Kidney epithelial cell (primary cell): ENCODE measurements around the gene ZFYVE1. TPM values are rescaled to one million over a fixed set of nuclear protein-coding genes. Genes with fewer than 3 reads are reported as not detected.

ENCODE experiments used
- DNase-seq: peaks from one replicate; pipeline ENCODE4 v3.0.0-alpha.2; 2010; ENCODE audit warnings: low read depth
- H3K27me3 ChIP-seq: 2 replicates; pipeline ENCODE4 v1.6.0; 2011; ENCODE audit warnings: low read length; ENCODE audit not compliant: control insufficient read depth, insufficient read depth
- H3K36me3 ChIP-seq: 2 replicates; pipeline ENCODE4 v1.5.1; 2011; ENCODE audit warnings: low read length; ENCODE audit not compliant: control insufficient read depth, insufficient read depth
- H3K4me3 ChIP-seq: 2 replicates; pipeline ENCODE4 v1.5.1; 2011; ENCODE audit warnings: low read depth, mild to moderate bottlenecking, control low read depth, low read length
- total RNA-seq: library from RNA; depleted of rRNA; stranded (reverse); fragments of >200 nt; gene quantifications from 2 replicates; pipeline ENCODE4 v1.2.3, GENCODE V29; 2015
- TF ChIP-seq, protein P1 (sequence below): IDR thresholded peaks from 2 replicates; pipeline ENCODE4 v1.5.1; 2011; ENCODE audit warnings: mild to moderate bottlenecking, moderate library complexity, low read length, control low read depth, inconsistent platforms; ENCODE audit not compliant: insufficient read depth, poor library complexity, severe bottlenecking

Gene ZFYVE1, protein sequence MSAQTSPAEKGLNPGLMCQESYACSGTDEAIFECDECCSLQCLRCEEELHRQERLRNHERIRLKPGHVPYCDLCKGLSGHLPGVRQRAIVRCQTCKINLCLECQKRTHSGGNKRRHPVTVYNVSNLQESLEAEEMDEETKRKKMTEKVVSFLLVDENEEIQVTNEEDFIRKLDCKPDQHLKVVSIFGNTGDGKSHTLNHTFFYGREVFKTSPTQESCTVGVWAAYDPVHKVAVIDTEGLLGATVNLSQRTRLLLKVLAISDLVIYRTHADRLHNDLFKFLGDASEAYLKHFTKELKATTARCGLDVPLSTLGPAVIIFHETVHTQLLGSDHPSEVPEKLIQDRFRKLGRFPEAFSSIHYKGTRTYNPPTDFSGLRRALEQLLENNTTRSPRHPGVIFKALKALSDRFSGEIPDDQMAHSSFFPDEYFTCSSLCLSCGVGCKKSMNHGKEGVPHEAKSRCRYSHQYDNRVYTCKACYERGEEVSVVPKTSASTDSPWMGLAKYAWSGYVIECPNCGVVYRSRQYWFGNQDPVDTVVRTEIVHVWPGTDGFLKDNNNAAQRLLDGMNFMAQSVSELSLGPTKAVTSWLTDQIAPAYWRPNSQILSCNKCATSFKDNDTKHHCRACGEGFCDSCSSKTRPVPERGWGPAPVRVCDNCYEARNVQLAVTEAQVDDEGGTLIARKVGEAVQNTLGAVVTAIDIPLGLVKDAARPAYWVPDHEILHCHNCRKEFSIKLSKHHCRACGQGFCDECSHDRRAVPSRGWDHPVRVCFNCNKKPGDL
- total RNA-seq, result 18.4 and 20.4 TPM in 2 replicates

DNA sequence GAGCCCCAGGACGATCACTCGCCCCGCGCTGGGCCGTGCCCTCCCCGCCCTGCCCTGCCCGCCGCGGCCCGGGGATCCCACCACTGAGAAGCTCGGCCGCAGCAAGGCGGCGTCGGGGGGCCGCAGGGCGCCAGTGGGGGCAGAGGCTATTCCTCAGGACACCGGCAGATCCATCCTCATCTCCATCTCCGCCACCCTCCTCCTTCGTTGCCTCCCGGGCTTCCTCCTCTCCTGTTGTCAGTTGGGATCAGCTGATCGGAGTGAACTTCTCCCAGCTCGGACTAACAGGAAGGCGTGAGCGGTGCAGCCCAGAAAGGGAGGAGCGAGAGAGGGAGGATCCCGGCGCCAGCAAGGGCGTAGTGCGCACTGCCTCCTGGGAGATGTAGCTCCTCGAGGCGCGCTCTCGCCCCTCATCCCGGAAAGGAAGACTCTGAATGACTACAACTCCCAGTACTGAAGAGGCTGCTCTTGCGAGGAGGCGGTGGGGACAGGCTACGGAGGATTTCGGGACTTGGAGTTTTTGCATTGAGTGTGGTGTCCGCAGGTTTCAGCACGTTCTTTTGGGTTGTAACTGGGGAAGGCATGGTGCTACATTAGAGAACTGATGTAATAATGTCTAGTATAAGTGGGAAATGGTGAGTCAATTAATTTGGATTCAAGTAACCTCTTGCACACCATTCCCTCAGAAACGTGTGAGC, at the start of gene ZFYVE1:
Gene ZFYVE1 (minus strand): TSS at position 262 of the 698 bp plus-strand sequence. CDS start 2,598 bp downstream, outside the sequence.
- H3K36me3 ChIP-seq, result peaks cover 2% of the 10 kb centered on the region
- DNase-seq, result peak; percentile 98
- no peaks in the 10 kb centered on the region for H3K27me3 ChIP-seq
- TF ChIP-seq, protein P1, sequence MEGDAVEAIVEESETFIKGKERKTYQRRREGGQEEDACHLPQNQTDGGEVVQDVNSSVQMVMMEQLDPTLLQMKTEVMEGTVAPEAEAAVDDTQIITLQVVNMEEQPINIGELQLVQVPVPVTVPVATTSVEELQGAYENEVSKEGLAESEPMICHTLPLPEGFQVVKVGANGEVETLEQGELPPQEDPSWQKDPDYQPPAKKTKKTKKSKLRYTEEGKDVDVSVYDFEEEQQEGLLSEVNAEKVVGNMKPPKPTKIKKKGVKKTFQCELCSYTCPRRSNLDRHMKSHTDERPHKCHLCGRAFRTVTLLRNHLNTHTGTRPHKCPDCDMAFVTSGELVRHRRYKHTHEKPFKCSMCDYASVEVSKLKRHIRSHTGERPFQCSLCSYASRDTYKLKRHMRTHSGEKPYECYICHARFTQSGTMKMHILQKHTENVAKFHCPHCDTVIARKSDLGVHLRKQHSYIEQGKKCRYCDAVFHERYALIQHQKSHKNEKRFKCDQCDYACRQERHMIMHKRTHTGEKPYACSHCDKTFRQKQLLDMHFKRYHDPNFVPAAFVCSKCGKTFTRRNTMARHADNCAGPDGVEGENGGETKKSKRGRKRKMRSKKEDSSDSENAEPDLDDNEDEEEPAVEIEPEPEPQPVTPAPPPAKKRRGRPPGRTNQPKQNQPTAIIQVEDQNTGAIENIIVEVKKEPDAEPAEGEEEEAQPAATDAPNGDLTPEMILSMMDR, result no peak
- H3K4me3 ChIP-seq, result peak within 1 kb of the TSS; percentile 71

DNA sequence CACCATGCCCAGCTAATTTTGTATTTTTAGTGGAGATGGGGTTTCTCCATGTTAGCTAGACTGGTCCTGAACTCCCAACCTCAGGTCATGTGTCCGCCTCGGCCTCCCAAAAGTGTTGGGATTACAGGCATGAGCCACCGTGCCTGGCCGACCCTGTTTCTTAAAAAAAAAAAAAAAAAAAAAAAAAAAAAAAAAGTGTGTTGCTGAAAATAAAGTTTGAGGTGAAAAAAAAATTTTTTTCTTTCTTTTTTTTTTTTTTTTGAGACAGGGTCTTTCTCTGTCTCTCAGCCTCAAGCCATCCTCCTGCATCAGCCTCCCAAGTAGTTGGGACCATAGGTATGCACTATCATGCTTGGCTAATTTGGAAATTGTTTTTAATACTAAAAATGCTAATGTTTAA, 42.7 kb upstream of the ZFYVE1 start:
- Histone ChIP-seq H3K4me3 (no peak overlapping the region), H3K27me3 (no peaks in the 10 kb centered on the region), H3K36me3 (peaks cover 1% of the 10 kb centered on the region)
- TF ChIP-seq, protein P1, result no peak
- no peak for DNase-seq

DNA sequence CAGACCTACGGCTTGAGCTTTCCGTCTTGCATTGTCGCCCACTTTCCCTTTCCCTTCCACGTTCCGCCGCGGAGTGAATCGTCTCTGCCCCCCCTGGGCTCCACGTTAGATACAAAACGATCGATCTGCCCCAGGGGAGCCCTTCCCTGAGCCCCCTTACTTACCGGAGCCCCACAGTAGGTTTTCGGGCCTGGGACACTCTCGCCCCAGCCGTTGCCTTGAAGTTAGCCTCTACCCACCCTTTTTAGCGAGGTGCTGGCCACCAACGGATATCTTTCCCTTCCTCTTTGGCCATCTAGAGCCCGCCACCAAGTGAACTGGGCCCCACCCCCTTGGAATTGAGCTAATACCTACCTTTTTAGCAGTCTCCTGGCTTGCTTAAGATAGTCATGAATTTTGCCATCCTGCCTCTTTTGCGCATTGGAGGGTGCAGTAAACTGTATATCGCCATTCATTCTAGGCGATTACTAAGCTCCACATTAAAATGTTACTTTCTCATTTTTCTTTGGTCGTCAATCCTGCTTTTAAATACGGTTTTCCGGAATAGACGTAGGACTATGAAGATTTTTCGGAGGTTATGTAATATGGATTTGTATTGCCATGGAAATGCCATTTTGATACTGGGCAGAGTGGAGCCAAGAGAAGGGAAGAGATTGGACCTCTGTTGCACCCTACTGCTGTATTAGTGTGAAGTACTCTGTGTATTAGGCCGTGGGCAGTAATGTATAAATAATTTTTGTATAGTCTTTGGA, 32.2 kb upstream of the ZFYVE1 start:
- no peak for DNase-seq

DNA sequence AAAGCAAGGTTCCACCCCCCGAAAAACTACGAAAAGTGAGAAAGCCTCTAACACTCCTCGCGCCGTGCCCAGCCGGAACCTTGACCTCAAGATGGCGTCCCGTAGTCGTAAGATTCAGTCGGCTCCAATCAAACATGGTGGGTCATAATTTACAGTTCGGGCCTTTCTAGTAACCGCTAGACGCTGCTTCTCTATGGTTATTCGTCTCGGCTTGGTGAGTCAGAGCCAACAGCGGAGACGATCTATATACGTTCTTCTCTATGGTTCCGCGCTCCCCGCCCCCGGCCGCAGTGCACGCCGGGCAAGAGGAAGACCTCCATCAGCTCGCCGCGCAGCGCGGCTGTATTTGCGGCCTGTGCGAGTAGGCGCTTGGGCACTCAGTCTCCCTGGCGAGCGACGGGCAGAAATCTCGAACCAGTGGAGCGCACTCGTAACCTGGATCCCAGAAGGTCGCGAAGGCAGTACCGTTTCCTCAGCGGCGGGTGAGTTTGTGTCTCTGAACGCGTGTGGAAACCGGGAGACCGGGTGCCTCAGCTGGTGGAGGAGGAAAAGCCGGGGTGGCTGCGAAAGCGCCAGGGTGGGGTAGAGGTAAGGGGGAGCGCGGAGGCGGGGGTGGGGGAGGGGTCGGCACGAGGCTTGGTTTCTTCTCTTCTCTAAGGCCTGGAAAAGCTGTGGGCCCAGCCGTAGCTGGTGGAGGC, 31.5 kb upstream of the ZFYVE1 start, which contains the start of gene RBM25:
Gene RBM25 (plus strand): TSS at position 311 of the 698 bp plus-strand sequence. CDS start 13,108 bp downstream, outside the sequence.
- TF ChIP-seq, protein P1, result no peak
- H3K27me3 ChIP-seq, result no peaks in the 10 kb centered on the region
- peak; percentile 94 for DNase-seq
- H3K36me3 ChIP-seq, result no peaks in the 10 kb centered on the region
- H3K4me3 ChIP-seq, result peak within 1 kb of the TSS; percentile 98

More for the DNA sequence above, 32.2 kb upstream of the ZFYVE1 start:
- Histone ChIP-seq H3K27me3 (no peaks in the 10 kb centered on the region), H3K36me3 (no peaks in the 10 kb centered on the region), H3K4me3 (peak overlapping the region; percentile 98)
- TF ChIP-seq, protein P1, result no peak

DNA sequence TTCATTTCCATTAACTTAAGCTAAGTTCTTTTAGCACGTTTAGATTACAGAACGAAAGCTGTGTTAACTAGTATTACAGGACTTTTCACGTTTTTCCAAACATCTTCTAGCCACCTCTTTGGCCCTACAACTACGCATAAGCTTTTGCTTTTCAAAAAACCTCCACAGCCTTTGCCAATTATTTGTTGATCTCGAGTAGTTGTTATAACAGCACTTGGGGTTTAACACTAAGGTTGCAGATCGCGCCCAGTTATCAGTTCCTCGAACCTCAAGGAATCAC, 31.0 kb upstream of the ZFYVE1 start:
- DNase-seq, result no peak
- H3K4me3 ChIP-seq, result peak overlapping the region; percentile 55
- no peaks in the 10 kb centered on the region for H3K36me3 ChIP-seq
- no peaks in the 10 kb centered on the region for H3K27me3 ChIP-seq
- TF ChIP-seq, protein P1, result no peak
